Stimulated activated CD4-positive, alpha-beta T cell treated with anti-CD3 and anti-CD28 coated beads, Interleukin-4, amount 100 ng/mL, for 1 hour (primary cell): Measurements from ENCODE around the gene DUSP22.

ENCODE experiments used
- DNase-seq: peaks from one replicate; pipeline ENCODE4 v3.0.0-alpha.2; 2020

DUSP22 gene

GRCh38 chr6:298233-299103 is 6.2 kb downstream of the DUSP22 start:
- no peak for DNase-seq

DNA sequence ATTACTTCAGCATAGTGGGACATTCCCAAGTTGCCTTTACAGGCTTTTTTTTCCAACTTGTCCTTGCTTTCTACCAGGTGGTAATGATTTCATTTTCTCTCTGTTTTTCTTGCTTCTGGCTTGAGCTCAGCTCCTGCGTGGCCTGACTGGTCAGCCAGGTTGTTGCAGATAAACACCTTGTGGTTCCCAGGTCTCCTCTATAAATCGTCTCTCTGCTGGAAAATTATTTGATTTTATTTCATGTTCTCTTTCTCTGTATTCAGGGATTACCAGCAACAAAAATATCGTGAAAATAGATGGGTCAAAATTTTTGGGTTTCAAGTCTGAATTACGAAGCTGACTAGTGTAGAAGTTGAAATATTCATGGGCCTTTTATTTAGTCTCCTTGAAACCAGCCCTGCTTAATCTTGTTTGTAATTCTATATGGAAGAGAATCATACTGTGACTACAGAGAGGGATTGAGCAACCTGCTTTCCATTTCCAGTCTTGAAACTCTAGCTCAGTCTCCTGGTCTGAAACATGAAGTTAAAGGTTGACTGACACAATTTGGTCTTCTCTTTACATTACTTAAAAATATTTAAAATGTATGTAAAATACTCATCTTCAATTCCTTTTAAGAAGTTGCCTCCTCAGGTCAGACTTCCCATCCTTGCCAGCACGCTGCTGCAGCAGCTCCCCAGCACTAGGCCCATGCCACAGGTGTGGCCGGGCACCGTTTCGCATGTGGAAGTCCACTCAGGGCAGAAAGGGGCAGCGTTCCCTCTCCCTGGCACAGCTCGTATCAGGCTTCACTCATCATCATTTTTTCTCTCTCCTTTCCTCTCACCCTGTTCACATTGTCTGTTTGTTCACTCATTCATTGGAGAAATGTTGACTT is 7.1 kb downstream of the DUSP22 start:
- no peak for DNase-seq

- no peak for DNase-seq
These were observed 7.7 kb downstream of the DUSP22 start for GRCh38 chr6:300026-300425.

- DNase-seq, result no peak
These were observed 8.4 kb downstream of the DUSP22 start for GRCh38 chr6:300494-301198.

GRCh38 chr6:301526-301925 is 9.2 kb downstream of the DUSP22 start:
- no peak for DNase-seq

GRCh38 chr6:301929-302705 is 9.8 kb downstream of the DUSP22 start:
- DNase-seq, result no peak

GRCh38 chr6:302760-303159 is 10.5 kb downstream of the DUSP22 start:
- DNase-seq, result no peak

- no peak for DNase-seq
These were observed 11.0 kb downstream of the DUSP22 start for GRCh38 chr6:303263-303662.

- DNase-seq, result no peak
These were observed 11.8 kb downstream of the DUSP22 start for GRCh38 chr6:303948-304558.

GRCh38 chr6:304833-305370 is 12.6 kb downstream of the DUSP22 start:
- DNase-seq, result no peak

DNA sequence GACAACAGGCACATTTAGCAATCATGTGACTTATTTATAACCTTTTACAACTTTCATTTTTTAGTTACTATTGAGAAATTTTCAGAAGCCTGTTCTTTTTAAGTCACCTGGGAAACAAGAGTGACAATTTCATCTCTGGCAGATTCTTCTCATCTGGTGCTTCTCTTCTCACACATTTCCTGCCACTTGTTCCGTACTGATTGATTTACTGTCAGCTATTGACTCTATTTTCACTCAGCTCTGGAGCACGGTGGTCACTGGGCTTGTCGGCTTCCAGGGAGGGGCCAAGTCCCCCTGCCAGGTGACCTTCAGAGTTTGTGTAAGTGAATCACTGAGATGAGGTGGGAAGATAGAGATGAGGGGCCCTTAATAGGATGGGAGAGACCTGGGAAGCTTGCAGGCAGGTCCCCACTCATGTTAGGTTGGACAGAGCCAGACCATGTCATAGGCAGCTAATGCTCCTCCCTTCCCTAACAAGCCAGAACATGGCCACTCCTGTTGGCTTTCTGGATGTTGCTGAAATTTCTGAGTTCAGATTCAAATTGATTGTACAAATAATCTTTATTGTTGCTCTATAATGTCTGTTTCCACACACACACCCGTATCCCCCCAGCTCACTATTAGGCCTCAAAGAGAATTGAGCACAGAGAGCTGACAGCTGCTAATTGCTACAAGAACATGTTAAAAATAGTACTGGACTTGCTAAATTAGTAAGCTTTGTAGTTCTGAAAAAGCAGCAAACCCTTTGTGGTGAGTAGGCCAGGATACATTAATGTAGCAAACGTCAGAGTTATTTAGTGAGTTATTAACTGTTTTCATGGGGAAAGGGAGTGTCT is 13.3 kb downstream of the DUSP22 start:
- no peak for DNase-seq

GRCh38 chr6:306641-307061 is 14.4 kb downstream of the DUSP22 start:
- no peak for DNase-seq

GRCh38 chr6:307065-307814 is 15.0 kb downstream of the DUSP22 start:
- DNase-seq, result no peak

GRCh38 chr6:307874-308273 is 15.6 kb downstream of the DUSP22 start:
- no peak for DNase-seq

DNA sequence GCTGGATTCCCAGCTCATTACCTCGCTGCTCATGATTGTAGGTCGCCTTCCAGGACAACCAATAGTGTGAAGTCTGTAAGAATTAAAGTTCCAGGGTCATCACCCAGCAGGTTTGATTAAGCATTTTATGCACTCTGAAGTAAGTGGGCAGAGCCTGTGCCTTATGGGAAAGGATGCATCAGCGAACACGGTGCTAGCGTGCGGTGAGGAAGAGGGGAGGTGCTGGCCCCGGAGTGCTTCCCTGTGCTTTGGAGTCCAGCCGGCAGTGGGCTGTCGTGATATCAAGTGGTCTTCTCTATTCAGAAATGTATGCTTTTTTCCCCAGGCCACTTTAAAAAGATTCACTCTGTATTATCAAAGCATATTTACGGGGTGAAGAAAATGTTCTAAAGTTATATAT is 16.0 kb downstream of the DUSP22 start:
- no peak for DNase-seq

- DNase-seq, result no peak
These were observed 16.5 kb downstream of the DUSP22 start for GRCh38 chr6:308768-309167.

GRCh38 chr6:309947-310346 is 17.7 kb downstream of the DUSP22 start:
- no peak for DNase-seq

- no peak for DNase-seq
These were observed 18.4 kb downstream of the DUSP22 start for GRCh38 chr6:310671-311070.

GRCh38 chr6:311679-312220 is 19.5 kb downstream of the DUSP22 start:
- DNase-seq, result no peak

GRCh38 chr6:313087-313486 is 20.8 kb downstream of the DUSP22 start:
- DNase-seq, result no peak
